Activated T-cell treated with anti-CD3 and anti-CD28 coated beads for 1 hour (primary cell): ENCODE results near the gene RUFY3.

Source experiments
- DNase-seq: peaks from one replicate; pipeline ENCODE4 v3.0.0-alpha.2; 2020; ENCODE audit warnings: low read depth

RUFY3 gene

DNA sequence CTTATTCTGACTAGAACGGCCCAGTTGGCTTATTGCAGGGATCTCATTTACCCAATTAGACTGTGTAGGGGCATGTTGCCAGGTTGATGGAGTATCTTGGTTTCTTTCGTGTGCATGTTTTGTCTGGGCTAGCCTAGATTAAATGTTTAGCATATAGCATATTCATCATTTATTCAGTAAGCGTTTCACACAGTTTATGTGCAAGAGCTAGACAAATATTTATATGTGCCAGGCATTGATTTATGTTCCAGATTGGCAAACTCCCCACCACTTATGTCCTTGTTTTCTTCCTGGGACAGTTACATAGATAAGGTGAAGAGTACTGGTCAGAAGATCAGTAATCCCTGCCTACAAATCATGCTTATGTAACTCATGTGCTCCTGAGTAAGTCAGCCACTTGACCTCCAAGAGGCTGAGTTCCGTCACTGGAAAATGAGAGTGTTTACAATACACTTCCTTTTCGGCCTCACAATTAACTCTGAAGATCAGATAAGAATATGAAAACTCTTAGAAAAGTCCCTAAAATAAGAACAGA is 57.2 kb downstream of the RUFY3 start:
- no peak for DNase-seq

DNA sequence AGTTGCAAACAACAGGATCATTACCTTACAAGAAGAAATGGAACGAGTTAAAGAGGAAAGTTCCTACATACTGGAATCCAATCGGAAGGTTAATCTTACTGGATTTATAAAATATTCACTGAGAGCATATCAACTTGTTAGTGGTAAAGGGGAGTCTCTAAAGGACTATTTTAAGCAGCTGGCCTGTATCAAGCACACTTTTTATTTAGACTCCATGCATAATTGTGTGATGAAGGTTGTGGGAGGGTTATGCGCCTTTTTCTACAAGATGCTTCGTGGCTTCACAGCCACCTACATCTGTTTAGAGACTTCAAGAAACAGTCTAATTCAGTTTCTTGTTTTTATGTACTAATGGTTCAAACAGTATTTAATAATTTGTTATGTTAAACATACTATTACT is 61.3 kb downstream of the RUFY3 start:
- DNase-seq = no peak

DNA sequence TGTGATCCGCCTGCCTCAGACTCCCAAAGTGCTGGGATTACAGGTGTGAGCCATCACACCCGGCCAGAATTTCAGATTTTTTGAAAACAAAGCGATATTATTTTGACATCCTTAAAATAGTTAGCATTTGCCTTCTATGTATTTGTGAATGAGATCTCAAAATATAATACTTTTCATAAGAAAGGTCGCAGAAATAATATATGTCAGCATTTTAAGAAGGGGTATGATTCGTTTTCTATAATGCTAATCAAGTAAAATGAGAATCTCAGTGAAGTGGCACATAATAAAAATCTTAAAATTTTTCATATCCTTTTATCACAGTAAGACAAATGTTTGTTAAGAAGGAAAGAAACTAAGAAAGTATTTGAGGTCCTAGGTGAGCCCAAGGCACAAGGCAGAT is 65.7 kb downstream of the RUFY3 start:
- no peak for DNase-seq

DNA sequence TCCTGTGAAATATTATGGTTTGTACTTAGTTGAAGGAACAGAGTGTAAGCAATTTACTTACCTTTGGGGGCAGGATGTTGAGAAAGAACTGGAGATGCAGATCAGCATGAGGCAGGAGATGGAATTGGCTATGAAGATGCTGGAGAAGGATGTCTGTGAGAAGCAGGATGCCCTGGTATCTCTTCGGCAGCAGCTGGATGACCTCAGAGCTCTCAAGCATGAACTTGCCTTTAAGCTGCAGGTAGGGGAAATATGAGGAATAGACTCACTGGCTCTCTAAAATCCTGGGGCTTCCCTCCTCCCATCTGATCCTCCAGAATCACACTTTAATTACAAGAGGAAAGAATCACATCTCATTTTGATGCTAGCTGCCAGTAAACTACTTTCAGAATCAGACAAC is 67.0 kb downstream of the RUFY3 start:
- DNase-seq = no peak

DNA sequence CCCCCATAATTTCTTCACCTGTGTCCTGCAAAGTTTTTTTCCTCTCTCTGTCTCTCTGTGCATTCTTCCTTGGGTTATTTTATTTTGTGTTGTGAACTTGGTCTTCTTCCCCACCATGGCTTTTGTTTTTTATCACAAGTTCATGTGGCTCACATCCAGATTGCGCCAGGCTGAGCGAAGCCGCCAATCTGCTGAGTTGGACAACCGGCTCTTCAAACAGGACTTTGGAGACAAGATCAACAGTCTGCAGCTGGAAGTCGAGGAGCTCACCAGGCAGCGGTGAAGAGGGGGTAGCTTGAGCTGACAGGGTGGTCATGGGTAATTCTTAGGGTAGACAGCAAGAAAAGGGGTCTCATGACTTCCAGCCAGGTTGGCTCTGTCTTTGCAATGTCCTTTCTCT is 71.9 kb downstream of the RUFY3 start:
- no peak for DNase-seq

DNA sequence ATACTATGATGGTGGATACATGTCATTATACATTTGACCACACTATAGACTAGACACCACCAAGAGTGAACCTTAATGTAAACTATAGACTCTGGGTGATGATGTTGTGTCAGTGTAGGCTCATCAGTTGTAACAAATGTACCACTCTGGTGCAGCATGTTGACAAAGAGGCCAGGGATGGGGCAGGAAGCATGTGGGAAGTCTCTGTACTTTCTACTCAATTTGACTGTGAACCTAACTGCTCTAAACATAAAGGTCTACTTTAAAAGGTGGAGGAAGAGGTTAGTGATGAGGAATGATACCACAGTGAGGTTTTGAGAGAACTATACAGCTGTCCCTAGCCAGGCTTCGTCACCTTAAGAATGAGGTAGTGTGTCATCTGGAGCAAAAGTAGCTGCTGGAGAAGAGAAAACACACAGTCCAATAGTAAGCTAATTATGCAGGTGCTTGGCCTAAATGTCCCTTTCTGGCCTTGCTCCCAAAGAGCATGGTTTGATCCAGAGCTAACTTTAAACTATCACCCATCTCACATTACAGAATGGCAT is 79.6 kb downstream of the RUFY3 start:
- no peak for DNase-seq

DNA sequence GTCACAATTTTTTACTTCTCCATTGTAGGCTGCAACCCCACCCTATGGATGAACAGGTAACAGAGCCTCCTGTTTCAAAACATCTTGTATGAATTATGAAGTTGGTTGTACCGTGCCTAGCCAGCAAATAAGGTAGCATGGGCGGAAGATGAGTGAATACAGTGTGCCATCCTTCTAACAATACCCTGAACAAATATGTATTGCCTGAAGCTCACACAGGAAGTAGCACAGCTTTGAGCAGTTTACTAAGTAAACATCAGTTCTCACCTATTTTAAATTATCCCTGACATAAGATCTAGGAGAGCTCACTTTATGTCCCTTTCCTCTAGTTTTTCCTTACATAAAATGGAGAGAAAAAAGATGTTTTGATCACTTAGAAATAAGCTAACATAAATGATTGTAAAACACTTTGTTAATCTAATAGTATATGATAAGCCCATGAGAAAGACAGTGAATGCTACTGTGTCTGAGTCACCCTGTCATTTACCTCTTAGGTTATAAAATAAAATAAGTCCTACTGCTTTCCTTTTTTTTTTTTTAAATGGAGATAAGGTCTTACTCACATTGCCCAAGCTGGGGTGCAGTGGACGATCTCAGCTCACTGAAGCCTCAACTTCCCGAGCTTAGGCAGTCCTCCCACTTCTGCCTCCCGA is 81.3 kb downstream of the RUFY3 start:
- DNase-seq = no peak

DNA sequence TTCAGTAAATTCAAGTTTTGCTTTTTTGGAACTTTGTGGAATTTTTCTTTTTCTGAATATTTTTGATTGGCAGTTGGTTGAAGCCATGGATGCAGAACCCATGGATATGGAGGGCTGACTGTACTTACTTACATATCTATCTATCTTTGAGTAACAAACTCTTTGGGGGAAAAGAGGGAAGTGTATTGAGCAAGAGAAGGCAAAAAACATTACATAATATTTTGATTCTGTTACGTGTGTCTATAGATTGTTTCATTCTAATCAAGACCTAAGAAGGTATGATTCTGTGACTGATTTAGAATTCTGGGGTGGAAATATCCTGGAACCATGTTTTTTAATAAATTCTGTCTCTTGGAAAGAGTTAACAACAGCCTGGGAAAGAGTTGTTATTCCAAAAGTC is 86.4 kb downstream of the RUFY3 start:
- DNase-seq = no peak

DNA sequence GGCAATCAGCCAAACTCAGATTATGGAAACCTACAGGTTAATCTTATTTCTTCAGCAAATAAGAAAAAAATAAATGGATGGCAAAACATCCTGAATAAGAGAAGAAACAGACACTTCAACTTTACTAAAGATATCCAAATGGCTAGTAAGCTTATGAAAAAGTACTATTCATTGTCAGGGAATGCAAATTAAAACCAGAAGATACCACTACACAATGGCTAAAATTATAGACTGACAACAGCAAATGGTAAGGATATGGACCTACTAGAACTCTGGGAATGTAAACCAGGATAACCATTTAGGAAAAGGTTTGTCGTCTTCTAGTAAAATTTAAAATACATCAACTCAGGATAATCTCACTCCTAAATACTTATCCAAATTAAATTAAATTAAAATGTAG is 93.6 kb downstream of the RUFY3 start:
- no peak for DNase-seq

DNA sequence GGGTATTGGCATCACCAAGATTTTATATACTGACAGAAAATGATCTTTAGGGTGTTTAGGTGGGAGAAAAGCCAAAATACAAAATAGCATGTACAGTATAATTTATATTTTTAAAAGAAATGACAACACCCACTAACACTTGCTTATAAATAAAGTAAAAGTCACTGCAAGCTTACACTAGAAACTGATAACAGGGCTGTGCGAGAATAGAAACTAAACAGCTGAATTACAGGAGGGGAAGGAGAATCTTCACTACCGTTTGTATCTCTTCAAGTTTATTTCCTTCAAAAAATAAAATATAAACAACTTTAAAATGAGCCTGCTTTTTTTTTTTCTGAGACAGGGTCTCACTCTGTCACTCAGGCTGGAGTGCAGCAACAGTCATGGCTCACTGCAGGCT is 95.1 kb downstream of the RUFY3 start:
- no peak for DNase-seq

DNA sequence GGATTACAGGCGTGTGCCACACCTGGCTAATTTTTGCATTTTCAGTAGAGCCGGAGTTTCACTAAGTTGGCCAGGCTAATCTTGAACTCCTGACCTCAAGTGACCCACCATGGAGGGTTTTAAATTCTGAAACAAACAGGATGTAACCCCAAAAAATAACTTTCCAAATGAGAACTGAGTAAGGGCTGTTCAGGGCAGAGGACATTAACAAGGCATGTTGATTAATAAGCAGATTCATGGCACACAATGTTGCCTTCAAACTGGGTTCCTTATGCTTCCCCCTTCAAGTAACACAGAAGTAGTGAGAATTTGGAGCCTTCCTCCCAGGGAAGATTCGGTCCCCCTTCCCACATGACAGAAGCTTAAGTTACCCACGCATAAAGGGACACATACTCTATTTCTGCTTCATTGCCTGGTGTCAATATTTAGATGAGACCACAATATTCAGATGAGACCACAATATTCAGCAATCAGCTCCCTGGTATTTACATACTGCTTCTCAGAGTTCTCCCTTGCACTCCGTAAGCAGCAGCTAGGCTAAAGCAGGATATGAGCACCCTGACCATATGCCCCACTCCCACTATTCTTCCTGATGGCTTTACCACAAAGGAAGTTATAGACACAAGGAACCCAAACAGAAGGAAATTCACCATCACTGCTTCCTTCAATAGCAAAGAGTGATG is 96.5 kb downstream of the RUFY3 start:
- no peak for DNase-seq

DNA sequence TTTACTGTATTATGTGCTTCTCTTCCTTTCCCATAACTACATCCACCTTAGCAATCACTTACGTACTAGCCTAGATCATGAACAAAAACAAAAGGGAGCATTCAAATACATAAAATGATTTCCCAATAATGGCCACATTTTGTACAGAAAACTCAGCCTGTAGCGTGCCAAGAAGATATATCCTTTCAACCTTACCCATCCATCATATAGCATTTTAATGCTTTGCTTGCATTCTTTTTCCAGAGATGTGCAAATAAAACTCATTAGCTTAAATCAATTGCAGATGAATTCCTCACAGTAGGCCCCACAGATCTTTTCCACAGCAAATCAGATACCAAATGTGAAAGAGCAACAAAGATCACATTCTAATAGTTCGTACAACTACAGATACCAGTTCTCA is 97.2 kb downstream of the RUFY3 start:
- DNase-seq = no peak

DNA sequence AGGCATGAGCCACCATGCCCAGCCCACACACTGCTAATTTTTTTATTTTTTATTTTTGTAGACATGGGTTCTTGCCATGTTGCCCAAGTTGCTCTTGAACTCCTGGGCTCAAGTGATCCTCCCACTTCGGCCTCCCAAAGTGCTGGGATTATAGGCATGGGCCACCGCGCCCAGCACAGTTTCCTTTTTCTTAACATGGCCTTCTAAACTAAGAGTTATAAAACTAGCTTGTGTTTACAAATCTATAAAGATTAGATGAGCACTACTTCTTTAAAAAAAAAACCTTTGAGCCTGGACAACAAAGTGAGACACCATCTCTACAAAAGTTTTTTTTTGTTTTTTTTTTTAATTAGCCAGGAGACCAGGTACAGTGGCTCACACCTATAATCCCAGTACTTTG is 107.3 kb downstream of the RUFY3 start:
- no peak for DNase-seq

DNA sequence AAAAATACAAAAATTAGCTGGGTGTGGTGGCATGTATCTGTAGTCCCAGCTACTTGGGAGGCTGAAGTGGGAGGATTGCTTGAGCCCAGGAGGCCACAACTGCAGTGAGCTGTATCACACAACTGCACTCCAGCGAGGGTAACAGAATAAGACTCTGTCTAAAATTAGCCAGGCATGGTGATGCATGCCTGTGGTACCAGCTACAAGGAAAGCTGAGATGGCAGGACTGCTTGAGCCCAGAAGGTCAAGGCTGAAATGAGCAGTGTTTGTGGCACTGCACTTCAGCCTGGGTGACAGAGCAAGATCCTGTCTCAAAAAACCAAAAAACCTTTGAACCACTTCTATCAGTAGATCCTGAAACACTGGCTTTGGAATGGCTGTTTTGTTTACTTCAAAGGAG is 107.7 kb downstream of the RUFY3 start:
- no peak for DNase-seq

DNA sequence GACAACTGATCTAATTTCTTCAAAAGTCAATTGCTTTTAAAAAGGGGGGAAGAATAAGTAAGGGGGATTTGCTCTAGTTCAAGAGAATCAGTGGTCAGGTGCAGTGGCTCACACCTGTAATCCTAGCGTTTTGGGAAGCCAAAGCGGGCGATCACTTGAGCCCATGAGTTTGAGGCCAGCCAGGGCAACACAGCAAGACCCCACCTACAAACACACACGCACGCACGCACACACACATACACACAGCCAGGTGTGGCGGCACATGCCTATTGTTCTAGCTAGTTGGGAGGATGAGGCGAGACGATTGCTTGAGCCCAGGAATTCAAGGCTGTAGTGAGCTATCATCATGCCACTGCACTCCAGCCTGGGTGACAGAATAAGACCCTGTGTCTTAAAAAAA is 108.3 kb downstream of the RUFY3 start:
- no peak for DNase-seq

DNA sequence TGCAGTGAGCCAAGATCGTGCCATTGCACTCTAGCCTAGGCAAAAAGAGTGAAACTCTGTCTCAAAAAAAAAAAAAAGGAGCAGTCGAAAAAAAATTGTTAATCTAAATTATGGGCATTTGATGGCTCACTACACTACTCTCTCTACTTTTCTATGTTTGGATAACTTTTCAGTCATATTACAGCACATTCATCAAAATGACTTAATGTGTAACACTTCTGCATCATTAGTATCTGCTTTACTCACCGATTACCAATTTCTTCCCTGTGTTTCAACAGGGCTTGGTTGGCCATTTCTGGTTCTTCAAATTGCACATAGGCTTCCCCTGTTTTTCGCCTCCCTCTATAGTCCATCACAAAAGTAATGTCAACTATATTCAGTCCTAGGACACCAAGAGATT is 109.5 kb downstream of the RUFY3 start:
- DNase-seq = no peak

DNA sequence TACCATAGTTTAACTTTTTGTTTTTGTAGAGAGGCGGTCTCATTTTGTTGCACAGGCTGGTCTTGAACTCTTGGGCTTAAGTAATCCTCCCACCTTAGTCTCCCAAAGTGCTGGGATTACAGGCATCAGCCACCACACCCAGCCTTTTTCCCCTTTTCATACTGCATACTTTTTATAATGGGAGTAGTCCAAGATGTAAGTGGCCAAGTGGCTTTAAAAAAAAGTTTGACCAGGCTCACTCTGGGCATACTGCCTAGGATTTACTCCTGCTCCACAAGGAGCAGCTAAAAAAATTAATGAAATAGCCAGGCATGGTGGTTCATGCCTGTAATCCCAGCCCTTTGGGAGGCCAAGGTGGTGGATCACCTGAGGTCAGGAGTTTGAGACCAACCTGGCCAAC is 111.9 kb downstream of the RUFY3 start:
- DNase-seq = no peak

DNA sequence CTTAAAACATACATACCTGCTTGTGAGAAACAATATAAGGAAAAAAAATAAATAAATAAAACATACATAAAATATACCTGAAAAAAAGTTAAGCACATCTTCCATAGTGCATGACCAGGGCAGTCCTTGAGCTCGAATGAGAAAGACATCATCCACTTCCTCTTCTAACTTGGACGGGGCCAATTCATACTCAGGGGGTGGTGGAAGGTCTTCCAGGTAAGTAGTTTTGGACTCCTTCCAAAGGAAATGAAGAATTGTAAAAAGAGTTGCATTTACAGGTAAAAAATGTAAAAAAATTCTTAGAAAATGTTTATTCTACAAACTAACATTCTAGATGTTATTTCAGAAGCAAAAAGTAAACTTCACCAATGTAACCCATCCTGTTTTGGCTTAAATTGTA is 114.3 kb downstream of the RUFY3 start:
- DNase-seq = no peak

DNA sequence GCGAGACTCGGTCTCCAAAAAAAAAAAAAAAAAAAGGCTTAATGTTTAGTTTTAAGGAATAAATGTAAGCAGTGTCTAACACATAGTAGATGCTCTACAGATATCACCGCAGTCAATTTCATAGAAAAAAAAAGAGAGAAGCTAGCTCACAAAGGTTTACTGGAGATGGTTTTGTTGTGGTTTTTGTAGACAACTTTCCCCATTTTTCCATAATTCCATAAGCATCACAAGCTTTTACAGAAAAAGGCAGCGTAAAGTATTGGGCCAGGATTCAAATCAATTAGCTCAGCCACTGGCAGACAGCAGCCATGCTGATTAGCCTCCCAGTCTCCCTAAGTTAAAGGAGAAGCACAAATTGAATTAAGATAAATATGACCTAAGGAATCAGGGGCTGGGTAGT is 116.4 kb downstream of the RUFY3 start:
- DNase-seq = no peak

DNA sequence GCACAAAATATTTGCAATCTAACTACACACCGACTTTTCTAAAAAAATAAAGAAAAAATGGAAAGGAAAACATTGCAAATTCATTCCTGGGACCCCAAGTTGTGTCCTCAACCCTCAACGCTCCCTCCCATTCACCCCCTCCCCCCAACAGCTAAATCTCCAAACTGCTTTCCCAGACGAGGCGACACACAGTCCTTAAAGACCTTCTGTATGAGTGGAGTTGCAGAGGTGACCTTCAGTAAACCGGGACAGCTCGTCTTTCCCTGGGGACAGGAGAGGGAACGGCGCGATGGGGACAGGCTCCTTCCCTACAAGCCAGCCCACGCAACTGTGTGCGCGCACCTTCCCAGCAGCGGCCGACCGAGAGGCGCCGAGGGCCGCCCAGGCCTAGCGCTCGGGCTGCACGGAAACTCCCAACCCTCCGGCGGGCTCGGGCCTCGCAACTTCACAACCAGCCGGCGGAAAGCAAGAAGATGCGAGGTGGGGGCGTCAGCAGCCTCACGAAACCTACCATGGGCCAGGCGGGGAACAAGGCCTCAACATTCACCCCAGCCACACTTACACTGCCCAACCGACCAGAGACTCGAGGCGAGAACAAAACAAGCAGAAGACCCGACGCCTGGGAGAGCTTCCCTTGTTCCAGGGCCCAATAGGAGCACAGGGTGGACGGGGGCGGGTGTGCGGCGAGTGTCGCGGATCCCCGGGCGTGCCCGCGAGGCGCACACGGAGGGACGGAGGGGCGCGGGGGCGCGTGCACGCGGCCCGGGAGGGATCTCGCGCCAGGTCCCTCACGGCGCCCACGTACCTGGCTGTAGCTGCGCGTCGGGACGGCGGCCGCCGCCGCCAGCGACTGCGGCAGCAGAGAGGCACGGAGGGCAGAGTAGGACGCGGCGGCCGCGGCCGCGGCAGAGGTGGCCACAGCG is 117.2 kb downstream of the RUFY3 start:
- peak; percentile 49 for DNase-seq

DNA sequence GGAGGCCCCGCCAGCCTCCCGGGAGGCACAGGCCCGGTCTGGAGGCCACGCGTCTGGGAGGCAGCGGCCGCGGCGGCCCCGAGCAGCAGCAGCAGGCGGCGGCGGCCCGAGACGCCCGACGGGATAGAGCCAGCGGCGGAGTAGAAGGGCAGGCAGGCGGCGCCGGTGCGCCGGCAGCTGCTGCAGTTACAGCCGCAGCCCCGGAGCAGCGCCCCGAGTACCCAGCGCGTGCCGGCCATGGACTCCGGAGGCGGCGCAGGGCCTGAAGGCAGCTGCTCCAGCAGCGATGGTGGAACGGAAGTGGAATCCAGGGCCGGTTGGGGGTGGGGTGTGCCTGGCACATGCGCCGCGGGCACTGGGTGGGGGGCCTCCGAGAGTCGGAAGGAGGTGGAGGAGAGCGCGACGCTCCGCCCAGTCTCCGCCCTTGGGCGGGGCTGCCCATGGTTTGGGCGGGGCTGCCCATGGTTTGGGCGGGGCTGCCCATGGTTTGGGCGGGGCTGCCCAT is 117.9 kb downstream of the RUFY3 start, which contains the start of gene GRSF1:
Gene GRSF1, minus strand, starts transcription at position 302 of the 505 bp plus-strand sequence. Its CDS starts 63 bp downstream, at position 239.
- peak; percentile 92 for DNase-seq

DNA sequence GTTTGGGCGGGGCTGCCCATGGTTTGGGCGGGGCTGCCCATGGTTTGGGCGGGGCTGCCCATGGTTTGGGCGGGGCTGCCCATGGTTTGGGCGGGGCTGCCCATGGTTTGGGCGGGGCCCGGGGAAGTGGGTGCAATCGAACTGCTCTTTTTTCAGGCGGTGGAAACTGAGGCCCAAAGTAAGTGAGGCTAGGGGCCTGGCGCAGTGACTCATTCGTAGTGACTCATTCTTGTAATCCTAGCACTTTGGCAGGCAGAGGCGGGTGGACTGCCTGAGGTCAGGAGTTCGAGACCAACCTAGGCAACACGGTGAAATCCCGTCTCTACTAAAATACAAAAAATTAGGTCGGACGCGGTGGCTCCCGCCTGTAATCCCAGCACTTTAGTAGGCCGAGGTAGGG is 118.4 kb downstream of the RUFY3 start:
- DNase-seq = peak; percentile 48
